Heart left ventricle (tissue), 16 donors: ENCODE data around the gene STIP1. TPM values are rescaled to one million over a fixed set of nuclear protein-coding genes. Genes with fewer than 3 reads are reported as not detected.
"Not testable (repeated sequence)": the region's sequence is repeated elsewhere in the genome, so short reads cannot be mapped to it uniquely, and the experiment has no call there.

Experiments used
- ATAC-seq, 4 donors: fragments of 200-7000 bp; cut with Tn5 transposase; one replicate each; pipeline ENCODE4 v1.9.1; 2020 to 2022; ENCODE audit warnings: moderate library complexity in 4 of 4, mild to moderate bottlenecking in 3 of 4, moderate number of reproducible peaks in 1 of 4
- DNase-seq, 5 donors: peaks; one replicate each; pipeline ENCODE4 v3.0.0-alpha.2; 2020
- H3K27ac ChIP-seq, 12 donors: fragments of 200-600 bp; sonication (generic) in 4 of 12; one replicate each; pipeline versions ENCODE4 v1.5.0 to v1.8.0; 2016 to 2022; ENCODE audit warnings: mild to moderate bottlenecking in 2 of 12
- H3K27me3 ChIP-seq, 9 donors: fragments of 200-600 bp; sonication (generic) in 2 of 9; one replicate each; pipeline versions ENCODE4 v1.5.1 to v1.8.0; 2016 to 2022; ENCODE audit warnings: mild to moderate bottlenecking in 3 of 9
- H3K36me3 ChIP-seq, 9 donors: fragments of 200-600 bp; sonication (generic) in 2 of 9; one replicate each; pipeline versions ENCODE4 v1.5.0 to v1.8.0; 2018 to 2022; ENCODE audit warnings: mild to moderate bottlenecking in 2 of 9
- H3K4me1 ChIP-seq, 12 donors: fragments of 200-600 bp; sonication (generic) in 4 of 12; one replicate each; pipeline versions ENCODE4 v1.5.0 to v1.8.0; 2016 to 2022; ENCODE audit warnings: mild to moderate bottlenecking in 3 of 12
- H3K4me3 ChIP-seq, 12 donors: fragments of 200-600 bp; sonication (generic) in 4 of 12; one replicate each; pipeline versions ENCODE4 v1.5.0 to v1.8.0; 2017 to 2022; ENCODE audit warnings: mild to moderate bottlenecking in 9 of 12, moderate library complexity in 4 of 12
- H3K9me3 ChIP-seq, 12 donors: fragments of 200-600 bp; sonication (generic) in 4 of 12; one replicate each; pipeline versions ENCODE4 v1.5.0 to v1.8.0; 2016 to 2022; ENCODE audit warnings: mild to moderate bottlenecking in 1 of 12
- POLR2A ChIP-seq, 2 donors: fragments of 450-650 bp; IDR thresholded peaks; one replicate each; pipeline ENCODE4 v1.6.1; 2017; ENCODE audit warnings: antibody characterized with exemption in 2 of 2, mild to moderate bottlenecking in 2 of 2, moderate library complexity in 2 of 2
- WGBS, 4 donors: extraction: QIAGEN DNeasy Blood & Tissue Kit in 2 of 4; methylation state at CpG; one replicate each; pipeline versions ENCODE4 v1.1.5 to v1.1.7; 2013 to 2018; 5-methylcytosine and 5-hydroxymethylcytosine counted together
- intact Hi-C, 10 donors: fragments of 100-400 bp; cut with DNase I; formaldehyde crosslinking; loops; one replicate each; pipeline versions ENCODE4 v1.11.1 to v1.14.2; 2022
- polyA plus RNA-seq, 2 donors: library from polyadenylated mRNA; stranded (reverse); fragments of 200-250 nt; gene quantifications; one replicate each; pipeline ENCODE4 v1.2.3, GENCODE V29; 2013
- total RNA-seq, 9 donors: library from RNA; depleted of rRNA in 2 of 9; stranded (reverse); fragments of >200 nt in 2 of 9; fragmentation: NEBNext Ultra II Directional in 3 of 9; extraction: Animal tissue kit (Norgen Biotek cat#: 25700) in 3 of 9; gene quantifications; one replicate each; pipeline versions ENCODE4 v1.1.0 to v1.2.4, GENCODE V29; 2016 to 2023
- TF ChIP-seq, protein P1 (sequence below), 12 donors: fragments of 200-600 bp; sonication (generic) in 4 of 12; IDR thresholded peaks; one replicate each; pipeline versions ENCODE4 v1.5.0 to v1.8.0; 2018 to 2022; ENCODE audit warnings: antibody characterized with exemption in 12 of 12, mild to moderate bottlenecking in 5 of 12
- donor health status: ischemic (EF 13 %, LVEDD 7.1; RV severe dilation, severe dysfunction).
- donor health status: healthy with polysubstance abuse.
- donor health status: DM: no; HTN: yes; CAD: no.
- donor health status: DM: no; HTN: no; CAD: no.
- donor health status: ischemic (EF 25% LVEDD 6.9; RV normal size, moderate dysfunction).
- donor health status: ischemic (EF 25% LVEDD 5.7; RV mildly dilated, moderate dysfunction).
- donor health status: healthy.
- donor health status: DM: yes; HTN: yes; CAD: no.
- donor health status: ischemic (EF 35%, LVEDD 5.7; RV mildly dilated, moderate dysfunction).
- donor health status: nonischemic (EF 11% LVEDD 7.7; RV severe dilation, severe dysfunction).
- donor health status: DM: yes; HTN: yes; CAD: no.
- donor health status: PGD.
- donor health status: ischemic (EF 29% LVEDD 5.4; RV normal size, mild dysfunction).
- donor health status: nonischemic (EF 23%, LVEDD 6.1; RV moderate dilation, normal function).

The STIP1 gene
- total and polyA plus RNA-seq, 11 donors: 68.8 to 175 (median 88.8) TPM

DNA sequence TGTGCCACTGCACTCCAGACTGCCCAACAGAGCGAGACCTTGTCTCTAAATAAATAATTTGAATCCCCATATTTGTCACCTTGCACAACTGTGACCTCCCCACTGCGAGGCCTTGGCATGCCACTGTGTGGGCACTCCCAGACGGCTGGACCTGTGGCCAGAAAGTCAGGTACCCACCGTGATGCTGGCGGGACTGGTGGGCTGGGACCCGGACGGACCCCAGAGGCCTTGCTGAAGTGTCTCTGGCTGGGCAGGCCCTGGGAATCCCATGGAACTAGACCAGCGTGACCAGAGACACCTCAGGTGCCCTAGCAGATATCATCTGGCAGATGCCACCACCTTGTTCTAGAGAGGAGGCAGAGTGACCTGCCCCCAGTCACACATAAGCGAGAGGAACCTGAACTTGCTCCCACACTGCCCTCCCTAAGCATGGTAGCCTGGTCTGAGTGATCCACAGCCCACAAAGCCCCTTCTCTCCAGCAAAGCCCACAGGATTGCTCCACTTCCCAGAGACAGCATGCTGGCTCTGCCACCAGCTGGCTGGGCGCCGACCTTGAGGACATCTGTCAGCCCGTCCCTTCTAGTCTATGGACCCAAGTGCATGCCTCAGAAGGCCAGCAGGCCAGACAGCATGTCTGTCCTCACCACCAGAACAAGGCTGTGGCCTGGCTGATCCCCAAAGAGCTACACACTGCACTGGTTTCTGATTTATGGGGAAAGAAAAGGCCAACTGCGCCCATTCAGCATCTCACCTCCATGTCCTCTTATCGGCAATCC lies 29.5 kb upstream of the STIP1 start:
- 74 to 82% (median 79%) methylated on average over 9 to 14 of the region's 14 CpGs for WGBS, 4 donors

DNA sequence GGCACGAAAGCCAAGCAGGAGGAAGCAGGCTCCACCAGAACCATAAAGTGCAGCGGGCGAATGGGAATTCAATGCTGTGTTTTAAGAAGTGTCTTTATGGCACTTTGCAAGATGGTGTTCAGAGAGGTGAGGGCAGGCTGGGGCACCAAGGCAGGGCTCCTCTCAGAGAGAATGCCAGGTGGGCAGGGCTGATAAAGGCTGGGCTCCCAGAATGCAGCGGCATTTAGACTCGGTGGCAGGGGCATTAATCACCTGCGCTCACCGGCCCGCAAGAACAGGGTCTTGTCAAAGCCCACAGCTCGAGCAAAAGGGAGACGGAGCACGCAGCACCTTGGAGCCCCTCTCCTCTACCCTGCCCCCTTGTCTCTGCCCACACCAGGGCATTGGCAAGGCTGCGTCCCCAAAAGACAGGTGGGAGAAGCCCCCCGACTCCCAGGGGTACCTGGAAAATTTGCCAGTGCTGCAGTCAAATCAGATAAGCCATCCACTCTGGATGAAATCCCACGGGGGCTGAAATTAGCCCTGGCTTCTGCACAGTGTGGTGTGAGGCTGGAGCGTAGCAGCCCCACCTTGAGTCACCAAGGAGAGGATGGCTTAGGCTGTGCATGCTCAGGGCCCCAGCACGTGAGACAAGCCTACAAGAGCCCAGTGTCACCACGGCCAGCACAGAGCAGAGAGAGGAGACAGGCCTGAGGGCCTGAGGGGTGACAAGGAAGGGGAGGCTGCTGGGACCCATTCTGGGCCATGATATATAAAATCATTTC lies 28.2 kb upstream of the STIP1 start:
- Histone ChIP-seq H3K36me3 (no peaks in the 10 kb centered on the region), H3K27ac (no peak overlapping the region), H3K4me1 (peaks cover 0 to 41% (median 7%) of the 10 kb centered on the region in 12 donors), H3K27me3 (no peaks in the 10 kb centered on the region), H3K9me3 (no peaks in the 10 kb centered on the region), H3K4me3 (no peak overlapping the region)
- peak in 1 of 5 donors; percentile 18 for DNase-seq
- TF ChIP-seq POLR2A (IDR thresholded peaks at IDR 0.05): no peak
- TF ChIP-seq, protein P1, sequence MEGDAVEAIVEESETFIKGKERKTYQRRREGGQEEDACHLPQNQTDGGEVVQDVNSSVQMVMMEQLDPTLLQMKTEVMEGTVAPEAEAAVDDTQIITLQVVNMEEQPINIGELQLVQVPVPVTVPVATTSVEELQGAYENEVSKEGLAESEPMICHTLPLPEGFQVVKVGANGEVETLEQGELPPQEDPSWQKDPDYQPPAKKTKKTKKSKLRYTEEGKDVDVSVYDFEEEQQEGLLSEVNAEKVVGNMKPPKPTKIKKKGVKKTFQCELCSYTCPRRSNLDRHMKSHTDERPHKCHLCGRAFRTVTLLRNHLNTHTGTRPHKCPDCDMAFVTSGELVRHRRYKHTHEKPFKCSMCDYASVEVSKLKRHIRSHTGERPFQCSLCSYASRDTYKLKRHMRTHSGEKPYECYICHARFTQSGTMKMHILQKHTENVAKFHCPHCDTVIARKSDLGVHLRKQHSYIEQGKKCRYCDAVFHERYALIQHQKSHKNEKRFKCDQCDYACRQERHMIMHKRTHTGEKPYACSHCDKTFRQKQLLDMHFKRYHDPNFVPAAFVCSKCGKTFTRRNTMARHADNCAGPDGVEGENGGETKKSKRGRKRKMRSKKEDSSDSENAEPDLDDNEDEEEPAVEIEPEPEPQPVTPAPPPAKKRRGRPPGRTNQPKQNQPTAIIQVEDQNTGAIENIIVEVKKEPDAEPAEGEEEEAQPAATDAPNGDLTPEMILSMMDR (IDR thresholded peaks at IDR 0.05): no peak
- intact Hi-C loops: no loop called here
- ATAC-seq: peak in 1 of 4 donors; percentile 19
- 87 to 90% (median 87%) methylated on average over 16 to 17 of the region's 17 CpGs for WGBS, 4 donors

More for the DNA sequence above, 29.5 kb upstream of the STIP1 start:
- intact Hi-C loops: no loop called here
- Histone ChIP-seq H3K27me3 (no peaks in the 10 kb centered on the region), H3K36me3 (no peaks in the 10 kb centered on the region), H3K4me1 (peaks cover 0 to 47% (median 9%) of the 10 kb centered on the region in 12 donors), H3K9me3 (no peaks in the 10 kb centered on the region), H3K27ac (peak overlapping the region in 4 of 12 donors; percentile 8 to 44 (median 28)), H3K4me3 (no peak overlapping the region)
- peak; percentile 51 to 81 (median 75) for DNase-seq
- ATAC-seq: peak; percentile 55 to 78 (median 73)
- TF ChIP-seq, protein P1 (IDR thresholded peaks at IDR 0.05): peak in 1 of 12 donors; percentile 8
- no peak for TF ChIP-seq POLR2A (IDR thresholded peaks at IDR 0.05)

- TF ChIP-seq POLR2A (IDR thresholded peaks at IDR 0.05): no peak
- TF ChIP-seq, protein P1 (IDR thresholded peaks at IDR 0.05): no peak
- Histone ChIP-seq H3K27me3 (no peaks in the 10 kb centered on the region), H3K36me3 (no peaks in the 10 kb centered on the region), H3K4me3 (no peak overlapping the region), H3K4me1 (peaks cover 0 to 47% (median 19%) of the 10 kb centered on the region in 12 donors), H3K27ac (no peak overlapping the region), H3K9me3 (no peaks in the 10 kb centered on the region)
- intact Hi-C loops: no loop called here
- WGBS, 4 donors: 97 to 98% (median 98%) methylated on average over 10 of the region's 10 CpGs
- ATAC-seq (no peak), DNase-seq (no peak)
These were observed 24.9 kb upstream of the STIP1 start for GRCh38 chr11:64161037-64161436.

DNA sequence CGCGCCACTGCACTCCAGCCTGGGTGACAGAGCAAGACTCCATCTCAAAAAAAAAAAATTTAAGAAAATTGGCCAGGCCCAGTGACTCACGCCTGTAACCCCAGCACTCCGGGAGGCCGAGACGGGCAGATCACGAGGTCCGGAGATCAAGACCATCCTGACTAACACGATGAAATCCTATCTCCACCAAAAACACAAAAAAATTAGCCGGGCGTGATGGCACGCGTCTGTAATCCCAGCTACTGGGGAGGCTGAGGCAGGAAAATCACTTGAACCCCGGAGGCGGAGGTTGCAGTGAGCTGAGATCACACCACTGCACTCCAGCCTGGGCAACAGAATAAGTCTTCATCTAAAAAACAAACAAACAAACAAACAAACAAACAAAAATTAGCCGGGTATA lies 23.2 kb upstream of the STIP1 start:
- DNase-seq, H3K27ac ChIP-seq, H3K27me3 ChIP-seq, intact Hi-C loops, H3K36me3 ChIP-seq, H3K4me3 ChIP-seq, H3K9me3 ChIP-seq, ATAC-seq: not testable (repeated sequence)
- peaks cover 0 to 38% (median 18%) of the 10 kb centered on the region in 12 donors for H3K4me1 ChIP-seq
- WGBS, 4 donors: 93 to 95% (median 94%) methylated on average over 16 of the region's 16 CpGs
